MM.1S (cell line): ENCODE measurements around the gene SEPTIN6.

Source experiments
- CTCF ChIP-seq: fragments of 300-600 bp; sonication (generic); IDR thresholded peaks from 2 replicates; pipeline ENCODE4 v1.5.1; 2016; ENCODE audit warnings: antibody characterized with exemption, low read length, mixed read lengths
- EZH2 ChIP-seq: fragments of 300-600 bp; sonication (generic); optimal IDR thresholded peaks from 2 replicates; pipeline ENCODE3; 2017; ENCODE audit warnings: low read depth, mild to moderate bottlenecking, antibody characterized with exemption, low read length, mixed read lengths
- EZH2phosphoT487 ChIP-seq: fragments of 300-600 bp; sonication (generic); IDR thresholded peaks from 2 replicates; pipeline ENCODE4 v1.6.1; 2018; ENCODE audit warnings: antibody characterized with exemption, low read length

- no peak for TF ChIP-seq CTCF
- no peak for TF ChIP-seq EZH2phosphoT487
- TF ChIP-seq EZH2, result no peak
Observed at GRCh38 chrX:119693996-119694451, 1.1 kb upstream of the SEPTIN6 start.
